ENCODE data around the gene CMSS1.

The CMSS1 gene

DNA sequence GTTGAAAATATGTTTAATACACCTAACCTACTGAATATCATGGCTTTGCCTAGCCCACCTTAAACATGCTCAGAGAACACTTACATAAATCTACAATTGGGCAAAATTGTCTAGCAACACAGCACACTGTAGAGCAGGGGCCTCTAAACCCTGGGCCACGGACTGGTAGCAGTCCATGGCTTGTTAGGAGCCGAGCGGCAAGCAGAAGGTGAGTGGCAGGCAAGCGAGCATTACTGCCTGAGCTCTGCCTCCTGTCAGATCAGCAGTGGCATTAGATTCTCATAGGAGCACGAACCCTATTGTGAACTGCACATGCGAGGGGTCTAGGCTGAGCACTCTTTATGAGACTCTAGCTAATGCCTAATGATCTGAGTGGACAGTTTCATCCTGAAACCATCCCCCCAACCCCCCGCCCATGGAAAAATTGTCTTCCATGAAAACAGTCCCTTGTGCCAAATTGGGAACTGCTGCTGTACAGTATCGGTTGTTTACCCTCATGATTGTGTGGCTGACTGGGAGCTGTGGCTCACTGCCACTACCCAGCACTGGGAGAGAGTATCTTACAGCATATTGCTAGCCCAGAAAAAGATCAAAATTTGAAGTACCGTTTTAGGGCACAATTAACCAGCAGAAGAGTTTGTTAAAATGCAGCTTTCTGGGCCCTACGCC is 26.1 kb downstream of the CMSS1 start:
- TF ChIP-seq, protein P1, sequence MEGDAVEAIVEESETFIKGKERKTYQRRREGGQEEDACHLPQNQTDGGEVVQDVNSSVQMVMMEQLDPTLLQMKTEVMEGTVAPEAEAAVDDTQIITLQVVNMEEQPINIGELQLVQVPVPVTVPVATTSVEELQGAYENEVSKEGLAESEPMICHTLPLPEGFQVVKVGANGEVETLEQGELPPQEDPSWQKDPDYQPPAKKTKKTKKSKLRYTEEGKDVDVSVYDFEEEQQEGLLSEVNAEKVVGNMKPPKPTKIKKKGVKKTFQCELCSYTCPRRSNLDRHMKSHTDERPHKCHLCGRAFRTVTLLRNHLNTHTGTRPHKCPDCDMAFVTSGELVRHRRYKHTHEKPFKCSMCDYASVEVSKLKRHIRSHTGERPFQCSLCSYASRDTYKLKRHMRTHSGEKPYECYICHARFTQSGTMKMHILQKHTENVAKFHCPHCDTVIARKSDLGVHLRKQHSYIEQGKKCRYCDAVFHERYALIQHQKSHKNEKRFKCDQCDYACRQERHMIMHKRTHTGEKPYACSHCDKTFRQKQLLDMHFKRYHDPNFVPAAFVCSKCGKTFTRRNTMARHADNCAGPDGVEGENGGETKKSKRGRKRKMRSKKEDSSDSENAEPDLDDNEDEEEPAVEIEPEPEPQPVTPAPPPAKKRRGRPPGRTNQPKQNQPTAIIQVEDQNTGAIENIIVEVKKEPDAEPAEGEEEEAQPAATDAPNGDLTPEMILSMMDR (conservative IDR thresholded peaks at IDR 0.05), result peak; percentile 45
- peak overlapping the region; percentile 65 for H3K27ac ChIP-seq

DNA sequence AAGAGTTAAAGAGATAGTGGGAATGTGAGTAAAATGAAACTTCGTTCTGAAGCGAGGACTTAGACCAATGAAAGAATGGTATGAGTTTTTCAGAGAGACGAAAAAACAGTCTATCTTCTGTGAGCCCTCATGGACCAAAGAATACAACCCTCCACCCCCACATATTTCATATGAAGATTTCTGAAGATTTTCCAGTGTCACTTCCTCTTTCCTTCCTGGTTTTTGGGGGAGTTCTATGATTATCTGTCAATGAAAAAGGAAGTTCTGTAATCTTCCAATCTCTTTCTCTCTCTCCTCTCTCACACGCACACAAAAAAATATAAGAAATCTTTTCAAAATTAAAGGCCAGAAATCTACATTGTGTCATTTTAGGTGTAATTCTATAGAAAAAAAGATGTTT is 27.7 kb downstream of the CMSS1 start:
- no peak overlapping the region for H3K27ac ChIP-seq
- TF ChIP-seq, protein P1 (conservative IDR thresholded peaks at IDR 0.05), result no peak

DNA sequence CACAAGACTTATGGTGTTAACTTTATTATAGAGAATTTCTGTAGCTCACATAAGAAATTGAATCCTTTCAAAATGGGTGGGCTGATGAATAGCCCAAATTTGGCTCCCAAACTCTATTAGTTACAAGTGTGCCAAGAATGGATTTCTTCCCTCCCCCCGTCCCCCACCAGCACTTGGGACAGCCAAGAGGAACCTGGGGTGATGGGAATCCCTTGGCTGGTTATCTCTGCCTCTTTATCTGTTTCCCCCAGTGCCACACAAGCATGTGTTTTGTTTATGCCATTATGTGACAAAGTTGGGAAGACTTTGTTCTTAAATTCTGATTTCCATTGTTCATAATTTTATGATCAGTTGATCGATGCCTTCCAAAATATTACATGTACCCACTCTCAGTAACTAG is 28.3 kb downstream of the CMSS1 start:
- TF ChIP-seq, protein P1 (conservative IDR thresholded peaks at IDR 0.05), result no peak
- no peak overlapping the region for H3K27ac ChIP-seq

DNA sequence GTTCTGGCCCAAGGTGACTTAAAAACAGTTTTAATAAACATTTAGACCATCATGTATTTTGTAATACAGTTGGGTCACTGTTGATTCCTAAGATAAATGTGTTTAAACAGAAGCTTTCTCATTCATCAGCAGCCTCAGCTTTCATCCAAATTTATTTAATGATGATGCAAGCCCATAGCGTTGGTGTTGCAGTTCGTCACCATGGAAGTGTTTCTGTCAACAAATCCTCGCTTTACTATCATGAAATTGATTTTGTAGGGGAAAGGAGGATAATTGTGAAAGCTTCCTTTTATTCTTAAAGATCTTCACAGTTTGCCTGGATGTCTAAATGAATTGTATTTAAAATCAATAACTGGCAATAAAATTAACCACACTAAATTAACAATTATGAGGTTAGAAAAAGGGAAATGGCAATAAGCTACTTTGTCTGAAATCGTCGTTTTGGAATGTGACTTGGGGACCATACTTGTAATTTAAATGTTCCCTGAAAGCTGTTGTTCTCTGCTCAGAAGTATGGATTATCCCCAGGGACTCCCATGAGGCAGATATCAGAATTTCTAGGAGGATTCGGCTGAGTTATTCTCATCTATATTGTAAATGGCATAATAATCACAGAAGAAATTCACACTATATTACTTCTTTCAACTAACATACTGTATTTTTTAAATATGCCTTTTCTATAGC is 29.0 kb downstream of the CMSS1 start:
- no peak overlapping the region for H3K27ac ChIP-seq
- TF ChIP-seq, protein P1 (conservative IDR thresholded peaks at IDR 0.05), result no peak

DNA sequence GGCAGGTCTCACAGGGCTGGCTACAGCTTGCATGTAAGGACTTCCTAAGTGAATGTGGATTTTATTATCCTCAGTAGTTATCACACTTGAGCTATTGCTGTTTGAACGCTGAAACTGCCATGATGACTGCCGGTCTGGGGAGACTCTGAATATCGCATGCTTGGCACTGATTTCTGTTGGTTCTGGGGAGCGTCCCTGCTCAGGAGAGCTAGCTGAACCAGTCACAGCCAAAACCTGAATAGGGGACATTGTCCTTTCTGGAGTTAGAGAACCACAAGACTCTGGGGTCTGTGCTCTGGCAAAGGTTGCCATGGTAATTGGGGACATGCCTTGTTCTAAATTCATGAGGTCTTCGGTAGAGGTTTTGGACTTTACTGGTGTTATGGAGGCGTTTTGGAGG is 30.8 kb downstream of the CMSS1 start:
- TF ChIP-seq, protein P1 (conservative IDR thresholded peaks at IDR 0.05), result no peak
- H3K27ac ChIP-seq, result no peak overlapping the region

DNA sequence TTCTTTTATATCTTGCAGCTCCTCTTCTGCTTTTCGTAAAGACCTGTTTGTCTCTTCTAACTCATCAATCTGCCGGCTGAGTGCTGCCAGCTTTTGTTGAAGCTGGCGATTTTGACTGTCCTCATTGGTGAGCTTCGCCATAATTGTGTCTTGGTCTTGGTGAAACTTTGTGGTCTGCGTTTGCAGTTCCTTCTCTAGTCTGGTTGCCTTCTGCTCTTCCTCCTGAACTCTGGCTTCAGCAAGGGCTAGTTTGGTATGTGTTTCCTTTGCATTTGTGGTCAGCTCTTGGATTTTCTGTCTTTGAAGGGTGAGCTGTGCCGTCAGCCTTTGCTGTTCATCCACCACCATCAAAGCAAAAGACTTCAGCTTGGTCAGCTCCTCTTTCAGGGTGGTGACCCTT is 32.9 kb downstream of the CMSS1 start:
- TF ChIP-seq, protein P1 (conservative IDR thresholded peaks at IDR 0.05), result no peak
- H3K27ac ChIP-seq, result no peak overlapping the region

DNA sequence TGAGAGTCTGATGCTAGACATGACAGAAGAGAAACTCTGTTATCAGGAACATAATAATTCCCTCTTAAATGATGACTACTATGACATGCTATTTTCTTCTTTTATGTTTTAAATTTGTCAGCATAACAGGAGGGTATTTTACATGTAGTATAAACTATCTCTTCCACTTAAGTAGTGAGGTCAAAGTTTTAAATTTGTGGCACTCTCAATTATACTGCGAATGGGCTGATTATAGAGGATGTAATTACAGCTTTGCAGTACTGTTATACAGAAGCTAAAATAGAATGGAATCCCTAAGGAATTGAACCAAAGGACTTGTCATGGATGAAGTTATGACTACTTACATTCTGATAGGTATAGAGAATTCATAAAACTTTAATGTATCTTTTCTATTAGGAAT is 34.3 kb downstream of the CMSS1 start:
- TF ChIP-seq, protein P1 (conservative IDR thresholded peaks at IDR 0.05), result no peak

More for the DNA sequence above, 34.3 kb downstream of the CMSS1 start:
- no peak overlapping the region for H3K27ac ChIP-seq
